Right atrium auricular region (tissue), 2 donors: Measurements from ENCODE around the gene SAA4. TPM values are rescaled to one million over a fixed set of nuclear protein-coding genes. Genes with fewer than 3 reads are reported as not detected.

Source experiments
- DNase-seq: peaks from one replicate; pipeline ENCODE4 v3.0.0-alpha.2; 2019; ENCODE audit warnings: low spot score
- H3K27ac ChIP-seq, 2 donors: fragments of 200-600 bp; sonication (generic); 1 replicate in 1 of 2; 2 replicates in 1 of 2; pipeline ENCODE4 v1.5.1; 2016 to 2019
- H3K27me3 ChIP-seq, 2 donors: fragments of 200-600 bp; sonication (generic); one replicate each; pipeline versions ENCODE4 v1.5.1 to v1.6.0; 2017 to 2019
- H3K36me3 ChIP-seq: fragments of 200-600 bp; sonication (generic); one replicate; pipeline ENCODE4 v1.5.1; 2016
- H3K4me1 ChIP-seq, 2 donors: fragments of 200-600 bp; sonication (generic); one replicate each; pipeline versions ENCODE4 v1.5.1 to v1.6.0; 2017 to 2019
- H3K4me3 ChIP-seq, 2 donors: fragments of 200-600 bp; sonication (generic); 1 replicate in 1 of 2; 2 replicates in 1 of 2; pipeline ENCODE4 v1.5.1; 2017 to 2019; ENCODE audit warnings: mild to moderate bottlenecking in 1 of 2, moderate library complexity in 1 of 2
- H3K9me3 ChIP-seq, 2 donors: fragments of 200-600 bp; sonication (generic); one replicate each; pipeline ENCODE4 v1.5.1; 2019
- CTCF ChIP-seq, 2 donors: fragments of 200-600 bp; sonication (generic); IDR thresholded peaks; one replicate each; pipeline ENCODE4 v1.5.1; 2019; ENCODE audit warnings: antibody characterized with exemption in 2 of 2
- total RNA-seq, 2 donors: library from RNA; depleted of rRNA; stranded (reverse); fragments of >200 nt; gene quantifications; one replicate each; pipeline ENCODE4 v1.1.0, GENCODE V29; 2016

SAA4 gene
- total RNA-seq, 2 donors from 2014 or later = not detected

DNA sequence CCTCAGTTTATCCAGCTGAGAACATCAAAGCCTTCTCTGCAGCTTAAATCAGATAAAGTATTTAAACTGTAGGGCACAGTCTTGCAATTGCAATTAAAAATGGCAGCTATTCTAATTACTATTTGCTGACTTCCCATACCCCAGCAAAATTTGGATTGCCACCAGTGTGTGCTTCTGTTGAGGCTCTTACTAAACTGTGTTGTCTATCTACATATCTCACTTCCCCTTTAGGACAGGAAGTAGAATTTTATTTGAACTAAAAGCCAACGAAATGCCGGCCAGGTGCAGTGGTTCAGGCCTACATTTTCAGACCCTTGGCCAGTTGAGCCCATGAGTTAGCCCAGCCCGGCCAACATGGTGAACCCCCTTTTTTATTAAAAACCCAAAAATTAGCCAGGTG lies 7.1 kb downstream of the SAA4 start:
- Histone ChIP-seq H3K27ac (no peak overlapping the region), H3K27me3 (no peaks in the 10 kb centered on the region), H3K4me1 (no peaks in the 10 kb centered on the region), H3K9me3 (no peaks in the 10 kb centered on the region), H3K36me3 (no peaks in the 10 kb centered on the region), H3K4me3 (no peak overlapping the region)
- no peak for DNase-seq
- no peak for TF ChIP-seq CTCF (IDR thresholded peaks at IDR 0.05)

DNA sequence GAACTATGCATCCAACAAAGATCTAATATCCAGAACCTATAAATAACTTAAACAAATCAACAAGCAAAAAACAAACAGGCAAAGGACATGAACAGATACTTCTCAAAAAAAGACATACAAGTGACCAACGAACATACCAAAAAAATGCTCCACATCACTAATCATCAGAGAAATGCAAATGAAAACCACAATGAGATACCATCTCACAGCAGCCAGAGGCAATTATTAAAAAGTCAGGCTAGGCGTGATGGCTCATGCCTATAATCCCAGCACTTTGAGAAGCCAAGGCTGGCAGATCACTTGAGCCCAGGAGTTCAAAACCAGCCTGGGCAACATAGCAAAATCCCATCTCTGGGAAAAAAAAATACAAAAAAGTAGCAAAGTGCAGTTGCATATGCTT lies 10.7 kb downstream of the SAA4 start:
- no peak for DNase-seq
- H3K36me3 ChIP-seq = no peaks in the 10 kb centered on the region
- H3K27me3 ChIP-seq = no peaks in the 10 kb centered on the region
- no peaks in the 10 kb centered on the region for H3K9me3 ChIP-seq
- H3K4me1 ChIP-seq = no peaks in the 10 kb centered on the region
- H3K4me3 ChIP-seq = no peak overlapping the region
- TF ChIP-seq CTCF (IDR thresholded peaks at IDR 0.05) = no peak
- no peak overlapping the region for H3K27ac ChIP-seq

DNA sequence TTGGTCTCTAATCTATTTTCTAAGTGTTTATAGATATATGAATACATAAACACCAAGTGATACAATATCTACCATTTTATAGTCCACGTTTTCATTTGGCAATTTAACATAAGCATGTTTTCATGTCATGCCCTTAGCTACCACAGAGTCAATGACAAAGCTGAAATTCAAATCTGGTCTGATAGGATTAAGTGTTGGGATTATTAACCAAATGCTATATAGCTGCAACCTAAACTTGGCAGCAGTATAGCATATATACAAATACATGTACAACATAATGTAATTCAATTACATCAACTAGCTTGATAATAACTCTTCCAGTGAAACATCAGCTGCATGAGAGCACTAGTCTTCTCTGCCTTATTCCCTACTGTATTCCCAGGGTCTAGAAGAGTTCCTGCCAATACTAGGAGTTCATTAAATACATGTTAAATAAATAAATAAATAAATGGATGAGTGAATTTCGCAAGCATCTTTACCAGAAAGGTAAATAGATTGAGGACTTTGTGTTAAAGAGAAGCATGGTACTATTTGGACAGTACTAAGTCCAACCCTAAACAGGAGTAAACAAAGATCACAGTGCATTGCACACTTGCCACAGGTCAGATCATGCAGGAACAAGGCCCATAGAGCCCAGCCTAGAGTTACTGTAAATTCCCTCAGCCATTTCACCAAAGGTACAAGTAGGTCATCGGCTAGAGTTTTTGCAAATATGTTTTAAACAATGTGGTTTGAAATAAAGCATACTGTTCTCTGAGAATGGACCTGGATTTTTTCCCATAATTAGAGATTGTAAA lies 12.8 kb downstream of the SAA4 start:
- no peak overlapping the region for H3K27ac ChIP-seq
- H3K9me3 ChIP-seq = no peaks in the 10 kb centered on the region
- H3K27me3 ChIP-seq = no peaks in the 10 kb centered on the region
- DNase-seq = no peak
- H3K4me1 ChIP-seq = no peaks in the 10 kb centered on the region
- no peak for TF ChIP-seq CTCF (IDR thresholded peaks at IDR 0.05)
- no peak overlapping the region for H3K4me3 ChIP-seq
- no peaks in the 10 kb centered on the region for H3K36me3 ChIP-seq

DNA sequence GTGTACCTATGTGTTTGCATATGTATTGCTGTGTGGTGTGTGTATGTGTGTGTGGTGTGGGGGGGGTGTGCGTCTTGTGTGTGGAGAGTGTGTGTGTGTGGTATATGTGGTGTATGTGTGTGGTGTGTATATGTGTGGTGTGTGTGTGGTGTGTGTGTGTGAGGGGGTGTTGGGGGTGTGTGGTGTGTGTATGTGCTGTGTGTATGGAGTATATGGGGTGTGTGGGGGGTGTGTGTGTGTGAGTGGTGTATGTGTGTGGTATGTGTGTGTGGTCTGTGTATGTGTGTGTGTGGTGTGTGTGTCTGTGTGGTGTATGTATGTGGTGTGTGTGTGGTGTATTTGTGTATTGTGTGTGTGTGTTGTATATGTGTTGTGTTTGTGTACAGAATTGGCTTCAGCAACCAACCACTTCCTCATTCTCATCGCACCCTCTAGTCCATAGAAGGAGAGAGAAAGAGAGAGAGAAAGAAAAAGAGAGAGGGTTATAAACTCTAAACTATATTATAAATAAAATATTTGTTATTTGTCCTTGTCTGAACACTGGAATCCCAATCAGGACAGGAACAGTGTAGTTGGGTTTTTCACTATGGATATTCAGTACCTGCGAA lies 13.7 kb downstream of the SAA4 start:
- H3K4me1 ChIP-seq = no peaks in the 10 kb centered on the region
- no peak for TF ChIP-seq CTCF (IDR thresholded peaks at IDR 0.05)
- H3K27me3 ChIP-seq = no peaks in the 10 kb centered on the region
- H3K4me3 ChIP-seq = no peak overlapping the region
- no peak overlapping the region for H3K27ac ChIP-seq
- no peaks in the 10 kb centered on the region for H3K36me3 ChIP-seq
- no peak for DNase-seq
- no peaks in the 10 kb centered on the region for H3K9me3 ChIP-seq

DNA sequence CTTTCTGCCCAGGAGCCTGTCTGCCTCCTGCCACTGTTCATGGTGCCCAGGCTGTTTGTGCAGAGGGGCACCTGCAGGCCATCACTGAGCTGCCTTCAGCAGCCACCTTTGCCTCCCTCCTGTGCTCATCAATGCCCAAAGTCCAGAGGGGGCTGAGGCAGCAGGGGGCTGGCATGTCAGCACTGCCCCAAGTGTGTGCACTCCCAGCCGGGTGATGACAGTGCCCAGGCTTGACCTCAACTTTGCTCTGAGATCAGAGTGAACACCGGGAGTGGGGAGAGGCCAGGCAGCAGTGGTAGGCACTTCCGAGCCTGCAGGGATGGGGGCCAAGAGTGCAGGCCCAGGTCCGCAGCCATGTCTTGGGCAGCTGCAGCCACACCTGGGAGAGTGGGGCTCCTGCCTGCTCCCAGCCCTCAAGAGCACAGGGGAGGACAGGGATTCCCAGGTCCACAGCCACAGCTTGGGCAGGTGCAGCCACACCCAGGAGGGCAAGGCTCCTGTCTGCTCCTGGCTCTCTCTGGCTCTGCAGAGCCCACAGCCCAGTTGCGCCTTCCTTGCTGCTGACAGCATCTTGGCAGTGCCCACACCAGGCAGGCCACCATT lies 15.2 kb downstream of the SAA4 start:
- Histone ChIP-seq H3K27me3 (no peaks in the 10 kb centered on the region), H3K36me3 (no peaks in the 10 kb centered on the region), H3K4me1 (no peaks in the 10 kb centered on the region), H3K27ac (no peak overlapping the region), H3K4me3 (no peak overlapping the region), H3K9me3 (no peaks in the 10 kb centered on the region)
- TF ChIP-seq CTCF (IDR thresholded peaks at IDR 0.05) = no peak
- no peak for DNase-seq
